D341Med (cell line): ENCODE measurements around the gene SLC26A3.

Source experiments
- DNase-seq: peaks from one replicate; pipeline ENCODE4 v3.0.0; 2012; ENCODE audit warnings: low spot score

Gene SLC26A3

DNA sequence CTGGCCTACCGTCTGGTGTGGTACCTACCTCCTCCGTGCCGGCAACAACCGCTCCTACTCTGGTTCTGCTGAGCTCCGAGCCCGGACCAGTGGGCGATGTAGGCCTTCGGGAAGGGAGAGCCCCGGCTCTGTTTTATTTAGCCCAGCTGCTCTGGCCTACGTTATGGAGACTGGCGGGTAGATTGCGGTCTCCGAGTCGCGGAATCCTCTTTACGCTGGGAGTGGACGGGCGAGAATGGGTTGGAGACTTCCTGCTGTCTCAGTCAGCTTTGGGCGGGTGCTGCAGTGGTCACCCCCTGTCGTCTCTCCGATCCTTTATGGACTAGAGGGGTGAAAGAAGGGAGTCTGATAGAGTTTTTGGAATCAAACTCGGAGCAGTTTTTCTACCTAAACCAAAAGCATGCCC is 58.7 kb downstream of the SLC26A3 start:
- no peak for DNase-seq

DNA sequence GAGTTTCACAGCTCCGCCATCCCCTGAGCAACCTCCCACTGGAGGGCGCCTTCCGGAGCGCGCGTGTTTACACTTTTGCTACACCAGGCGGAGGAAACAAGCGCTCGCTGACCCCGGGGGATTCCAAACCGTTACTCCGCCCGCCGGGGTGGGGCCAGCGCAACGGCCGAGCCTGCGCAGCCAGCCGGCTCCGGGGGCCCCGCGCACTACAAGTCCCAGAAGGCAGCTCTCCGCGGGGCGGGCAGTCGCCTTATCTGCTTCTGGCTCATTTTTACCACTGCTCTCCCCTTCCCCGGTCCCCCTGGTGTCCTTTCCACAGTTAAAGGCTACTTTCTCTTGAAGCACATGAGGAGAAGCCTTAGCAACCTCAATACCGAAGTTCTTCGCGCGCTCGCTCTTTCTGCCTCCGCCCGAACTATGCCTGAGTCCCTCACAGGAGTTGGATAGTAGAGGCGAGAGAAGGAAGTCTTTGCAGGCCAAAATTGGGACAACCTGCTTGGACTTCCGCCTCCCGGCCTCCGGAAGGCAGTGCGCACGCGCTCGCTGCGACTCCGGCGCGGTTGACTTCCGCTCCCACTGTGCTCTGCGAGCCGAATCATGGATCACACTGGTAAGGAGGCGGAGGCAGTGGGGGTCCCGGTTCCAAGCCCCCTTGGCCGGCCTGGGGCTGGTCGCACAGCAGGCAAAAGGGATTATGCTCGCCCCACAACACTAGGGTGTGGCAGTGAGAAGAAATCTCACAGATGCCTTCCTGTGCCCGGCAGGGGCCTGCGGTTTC is 59.3 kb downstream of the SLC26A3 start, which contains the start of gene CBLL1:
Gene CBLL1 (plus strand): TSS at position 576 of the 778 bp plus-strand sequence. CDS start 22 bp downstream, at position 598.
- peak; percentile 96 for DNase-seq

DNA sequence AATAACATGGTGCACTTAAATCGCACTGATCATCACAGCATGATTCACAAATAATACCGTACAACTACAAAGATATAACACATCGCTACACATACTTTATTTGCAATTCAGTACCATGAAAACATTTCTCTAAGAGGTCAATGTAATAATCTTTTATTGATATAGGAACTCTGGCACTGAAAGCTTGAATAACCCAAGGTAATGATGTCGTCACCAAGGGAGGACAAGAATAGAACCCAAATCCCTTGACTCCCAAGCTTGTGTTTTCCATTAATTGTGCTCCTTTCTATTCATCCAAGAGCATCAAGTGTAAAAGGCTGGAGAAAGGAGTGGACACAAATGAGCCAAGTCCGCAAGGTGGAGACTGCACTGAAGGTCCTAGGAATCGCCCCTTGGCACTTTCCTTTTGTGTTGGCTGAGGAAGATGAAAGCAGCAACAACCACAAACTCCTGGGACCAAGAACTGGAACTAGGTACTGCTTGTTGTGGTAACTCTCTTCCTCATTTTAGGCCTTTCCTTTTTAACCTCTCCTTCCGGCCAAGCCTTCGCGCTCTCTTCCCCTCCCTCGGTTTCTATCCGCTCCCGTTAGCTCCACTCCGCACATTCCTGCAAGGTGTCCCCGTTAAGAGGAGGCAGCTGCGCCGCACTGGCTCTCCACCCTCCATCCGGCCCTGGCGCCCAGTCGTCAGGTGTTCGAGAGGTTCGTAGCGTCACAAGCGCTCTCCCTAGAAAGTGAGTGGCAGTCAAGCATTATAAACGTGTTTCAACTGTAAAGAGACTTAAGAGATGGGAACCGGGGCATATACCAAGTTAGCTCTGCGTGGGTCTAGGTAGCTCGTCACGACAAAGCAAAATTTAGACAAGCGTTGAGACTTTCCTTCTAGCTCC is 60.1 kb downstream of the SLC26A3 start:
- DNase-seq = peak; percentile 67

DNA sequence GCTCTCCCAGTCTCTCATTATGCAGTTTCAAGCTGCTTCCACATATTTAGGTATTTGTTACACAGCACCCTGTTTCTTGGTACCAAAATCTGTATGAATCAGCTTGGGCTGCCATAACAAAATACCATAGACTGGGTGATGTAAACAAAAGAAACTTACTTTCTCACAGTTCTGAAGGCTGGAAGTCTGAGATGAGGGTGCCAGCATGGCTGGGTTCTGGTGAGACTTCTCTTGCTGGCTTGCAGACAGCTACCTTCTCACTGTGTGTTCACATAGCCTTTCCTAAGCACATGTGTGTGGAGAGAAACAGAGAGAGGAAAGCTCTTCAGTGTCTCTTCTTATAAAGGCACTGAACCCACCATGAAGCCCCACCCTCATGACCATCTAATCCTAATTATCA is 74.7 kb downstream of the SLC26A3 start:
- DNase-seq = no peak

DNA sequence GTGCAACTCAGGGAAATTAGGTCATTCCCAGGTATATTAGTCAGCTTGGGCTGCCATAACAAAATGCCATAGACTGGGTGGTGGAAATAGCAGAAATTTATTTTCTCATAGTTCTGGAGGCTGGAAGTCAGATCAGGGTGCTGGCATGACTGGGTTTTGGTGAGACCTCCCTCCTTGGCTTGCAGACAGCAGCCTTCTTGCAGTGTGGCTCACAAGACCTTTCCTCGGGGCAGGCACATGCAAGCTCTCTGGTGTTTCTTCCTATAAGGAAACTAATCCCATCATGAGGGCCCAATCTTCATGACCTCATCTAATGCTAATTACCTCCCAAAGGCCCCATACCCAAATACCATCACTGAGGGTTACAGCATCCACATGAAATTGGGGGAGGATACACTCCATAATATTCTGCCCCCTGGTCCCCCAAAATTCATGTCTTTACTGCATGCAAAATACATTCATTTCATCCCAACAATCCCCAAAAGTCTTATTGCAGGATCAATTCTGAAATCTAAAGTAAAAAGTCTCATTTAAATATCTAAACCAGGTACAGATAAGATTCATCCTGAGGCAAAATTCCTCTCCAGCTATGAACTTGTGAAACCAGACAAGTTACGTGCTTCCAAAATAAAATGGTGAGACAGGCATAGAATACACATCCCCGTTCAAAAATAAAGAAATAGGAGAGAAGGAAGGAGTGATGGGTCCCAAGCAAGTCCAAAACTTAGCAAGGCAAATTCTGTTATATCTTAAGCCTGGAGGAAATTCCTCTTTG is 76.5 kb downstream of the SLC26A3 start:
- DNase-seq = no peak

DNA sequence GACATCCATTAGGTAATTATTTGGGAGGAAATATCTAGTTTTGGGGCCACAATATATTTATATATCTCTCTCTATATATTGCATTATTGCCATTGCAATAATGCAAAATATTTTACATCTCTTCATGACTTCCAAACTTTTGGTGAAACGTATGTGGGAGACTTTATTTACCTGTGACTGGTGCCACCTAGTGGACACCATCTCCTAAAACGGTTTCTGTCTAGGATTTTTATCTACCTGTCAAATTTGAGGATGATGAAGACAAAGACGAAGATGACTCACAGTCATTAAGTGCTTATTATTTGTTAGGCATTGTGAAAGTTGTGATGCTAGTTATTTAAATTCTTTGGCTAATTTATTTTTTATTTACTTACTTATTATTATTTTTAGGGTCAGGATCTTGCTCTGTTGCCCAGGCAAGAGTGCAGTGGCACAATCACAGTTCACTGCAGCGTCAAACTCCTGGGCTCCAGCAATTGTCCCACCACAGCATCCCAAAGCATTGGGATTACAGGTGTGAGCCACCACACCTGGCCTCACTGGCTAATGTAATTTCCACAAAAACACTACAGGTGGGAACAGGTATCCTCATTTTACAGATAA is 77.8 kb downstream of the SLC26A3 start:
- peak; percentile 46 for DNase-seq

DNA sequence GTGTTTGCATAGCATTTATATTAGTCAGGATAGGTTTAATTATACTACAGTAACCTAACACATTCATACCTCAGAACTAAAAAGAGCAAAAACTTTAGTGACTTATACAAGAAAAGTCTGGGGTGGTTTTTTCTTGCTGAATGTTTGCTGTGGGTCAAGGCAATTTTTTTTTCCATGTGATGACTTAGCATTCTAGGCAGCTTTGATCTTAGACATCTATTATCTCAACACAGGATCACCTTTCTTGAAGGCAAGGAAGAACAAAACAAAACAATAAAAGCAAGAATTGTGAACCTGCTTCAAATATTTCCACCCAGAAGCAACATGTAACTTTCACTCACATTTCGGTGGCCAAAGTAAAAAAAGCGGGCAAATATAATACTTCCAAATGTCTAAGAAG is 79.8 kb downstream of the SLC26A3 start:
- DNase-seq = no peak

DNA sequence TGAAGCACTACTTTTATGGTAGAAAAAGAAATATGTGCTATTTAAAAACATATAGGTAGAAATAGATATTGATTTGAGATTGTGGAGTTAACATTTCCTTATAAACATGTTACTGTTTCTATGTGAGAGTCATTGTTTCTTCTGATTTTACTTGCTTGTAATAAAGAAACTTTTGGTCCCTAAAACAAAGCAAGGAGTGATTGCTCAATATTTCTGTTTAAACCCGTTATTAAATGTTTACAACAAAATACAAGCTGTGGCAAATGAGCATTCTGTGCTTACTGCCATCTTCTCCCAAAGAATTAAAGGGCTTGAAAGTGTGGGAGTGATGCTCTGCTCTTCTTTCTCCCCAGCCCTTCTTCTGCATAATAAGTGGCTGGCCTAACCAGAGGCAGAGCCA is 81.7 kb downstream of the SLC26A3 start:
- no peak for DNase-seq

DNA sequence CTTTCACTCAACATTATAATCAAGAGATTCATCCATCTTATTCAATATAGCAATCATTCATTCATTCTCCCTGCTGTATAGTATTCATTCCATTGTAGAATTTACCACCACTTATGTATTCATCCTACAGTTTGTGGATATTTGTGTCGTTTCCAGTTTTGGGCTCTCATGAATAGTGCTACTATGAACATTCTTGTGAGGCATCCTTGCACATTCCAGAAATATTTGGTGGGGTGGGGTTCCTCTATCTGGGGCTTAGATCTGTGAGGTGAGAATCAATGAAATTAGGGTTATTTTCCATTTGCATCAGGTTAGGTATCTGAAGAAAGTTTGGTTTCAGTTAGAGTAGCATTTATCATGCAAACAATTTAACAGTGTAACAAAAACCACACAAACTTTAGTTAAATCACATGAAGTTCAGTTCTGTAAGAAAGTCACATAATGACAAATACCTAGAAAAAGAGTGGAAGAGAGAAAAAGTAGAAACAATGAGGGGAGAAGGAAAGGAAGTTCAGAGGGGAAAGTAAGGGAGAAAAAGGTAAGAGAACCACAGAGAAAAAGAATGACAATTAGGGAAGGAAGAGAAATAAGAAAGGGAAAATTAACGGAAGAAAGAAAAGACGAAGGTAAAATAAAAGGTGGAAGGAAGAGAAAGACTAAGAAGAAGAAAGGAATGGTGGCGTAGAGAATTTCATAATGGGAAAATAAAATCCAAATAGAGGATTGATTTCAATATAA is 84.4 kb downstream of the SLC26A3 start:
- DNase-seq = no peak

DNA sequence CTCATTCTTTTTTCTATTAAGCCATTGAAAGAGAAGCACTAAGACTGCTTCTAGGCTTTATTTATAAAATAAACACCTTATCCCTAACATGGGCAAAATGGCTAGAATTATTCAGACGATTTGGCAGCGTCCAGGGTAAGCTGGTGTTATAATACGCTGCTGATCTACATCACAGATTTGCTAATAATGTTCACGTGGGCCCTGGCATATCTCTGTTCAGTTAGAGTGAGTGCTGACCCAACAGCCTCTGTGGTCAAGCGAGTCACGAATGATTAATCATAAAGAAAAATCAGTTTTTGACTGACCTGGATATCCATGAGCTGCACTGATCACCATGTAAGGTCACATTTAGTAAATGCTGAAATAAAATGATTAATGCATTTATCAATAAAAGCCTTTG is 87.5 kb downstream of the SLC26A3 start:
- DNase-seq = no peak
